ENCODE measurements around the gene CDC45.
"Not testable (repeated sequence)": the region's sequence is repeated elsewhere in the genome, so short reads cannot be mapped to it uniquely, and the experiment has no call there.

CDC45 gene

DNA sequence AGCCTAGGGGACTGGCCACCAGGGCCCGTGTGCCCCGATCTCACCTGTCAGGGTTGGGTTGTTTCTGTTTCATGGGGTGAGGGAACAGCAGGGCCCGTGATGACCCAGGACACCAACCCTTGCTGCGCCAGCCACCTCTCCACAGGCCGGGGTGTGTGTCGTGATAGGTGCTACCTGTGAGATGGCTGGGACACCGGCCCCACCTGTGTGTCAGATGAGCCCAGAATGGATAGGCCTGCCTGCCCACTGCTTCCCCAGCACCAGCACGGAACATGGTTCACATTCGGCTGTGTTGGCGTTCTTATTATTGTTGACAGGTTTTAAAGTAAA is 37.4 kb downstream of the CDC45 start:
- no peak for DNase-seq

DNA sequence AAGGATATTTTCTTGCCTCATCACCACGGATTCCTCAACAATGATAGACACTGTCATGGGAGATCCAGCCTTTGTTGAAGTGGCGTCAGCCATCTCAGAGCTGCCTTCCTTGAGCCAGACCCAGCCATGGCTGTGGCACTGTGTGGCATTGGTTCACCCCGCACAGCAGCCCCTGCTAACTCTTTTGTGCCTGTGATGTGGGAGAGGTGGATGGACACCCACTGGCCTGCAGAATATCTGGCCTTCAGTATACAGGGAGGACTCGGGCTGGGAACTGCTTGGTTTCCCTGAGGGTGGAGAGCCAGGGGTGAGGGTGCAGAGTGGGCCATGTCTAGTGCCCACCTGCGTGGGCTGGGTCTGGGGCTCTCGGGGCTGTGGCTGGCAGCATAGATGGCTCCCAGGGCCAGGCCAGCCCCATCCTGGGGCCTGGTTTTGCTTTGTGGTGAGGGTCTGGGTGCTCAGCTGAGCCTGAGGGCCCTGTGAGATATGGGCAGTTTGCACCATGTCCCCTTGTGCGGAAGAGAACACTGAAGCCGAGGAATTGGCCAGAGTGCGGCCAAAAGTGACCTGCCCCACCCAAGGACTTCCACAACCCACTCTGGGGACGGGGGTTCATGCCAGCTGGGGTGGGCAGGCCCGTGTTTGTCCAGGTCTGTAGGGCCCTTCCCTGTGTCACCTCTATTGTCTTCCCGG is 38.3 kb downstream of the CDC45 start:
- DNase-seq = no peak

- DNase-seq = no peak
Observed at GRCh38 chr22:19518635-19519034, 38.9 kb downstream of the CDC45 start.

DNA sequence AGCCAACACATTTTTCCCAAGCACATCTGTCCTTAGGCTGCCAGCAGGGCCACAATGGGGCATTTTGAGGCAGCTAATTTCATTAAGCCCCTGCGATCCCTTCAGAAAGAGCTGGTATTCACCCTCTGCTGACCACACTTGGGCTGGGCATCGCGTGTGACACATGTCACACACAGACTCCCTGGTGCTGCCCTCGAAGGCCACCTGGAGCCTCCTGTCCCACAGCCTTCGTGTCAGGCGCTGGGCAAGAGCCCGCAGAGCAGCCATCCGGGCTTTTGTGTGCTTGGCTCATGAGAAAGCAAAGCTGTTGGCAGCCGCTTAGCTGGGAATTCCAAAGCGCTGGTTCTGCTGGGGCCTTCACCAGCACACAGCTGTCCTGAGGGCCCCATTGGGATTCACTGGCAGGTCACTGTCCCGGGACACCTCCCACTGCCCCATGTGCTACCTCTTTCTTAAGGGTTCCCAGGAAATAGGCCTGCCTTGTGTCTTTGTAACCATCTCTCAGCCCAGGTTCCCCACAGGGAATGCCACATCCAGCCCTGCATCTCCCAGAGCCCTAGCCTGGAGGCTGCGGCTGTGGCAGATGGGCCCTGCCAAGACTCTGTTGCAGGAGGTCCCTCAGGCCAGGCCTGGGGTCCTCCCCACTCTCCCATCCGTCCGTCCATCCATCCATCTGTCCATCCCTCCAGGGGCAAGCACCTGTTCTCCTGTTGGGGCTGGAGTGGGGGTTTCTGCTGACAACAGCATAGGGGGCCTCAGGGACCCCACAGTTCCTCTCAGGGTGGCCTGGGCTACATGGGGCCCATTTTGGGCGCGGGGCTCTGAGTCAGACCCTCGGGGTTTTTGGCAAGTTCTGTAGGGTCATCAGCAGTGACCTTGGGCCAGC is 39.6 kb downstream of the CDC45 start:
- no peak for DNase-seq

GRCh38 chr22:19520007-19520406 is 40.3 kb downstream of the CDC45 start:
- no peak for DNase-seq

- DNase-seq = no peak
Observed at GRCh38 chr22:19520566-19521305, 41.0 kb downstream of the CDC45 start.

- DNase-seq = peak; percentile 71
Observed at GRCh38 chr22:19522190-19522880, 42.6 kb downstream of the CDC45 start.

DNA sequence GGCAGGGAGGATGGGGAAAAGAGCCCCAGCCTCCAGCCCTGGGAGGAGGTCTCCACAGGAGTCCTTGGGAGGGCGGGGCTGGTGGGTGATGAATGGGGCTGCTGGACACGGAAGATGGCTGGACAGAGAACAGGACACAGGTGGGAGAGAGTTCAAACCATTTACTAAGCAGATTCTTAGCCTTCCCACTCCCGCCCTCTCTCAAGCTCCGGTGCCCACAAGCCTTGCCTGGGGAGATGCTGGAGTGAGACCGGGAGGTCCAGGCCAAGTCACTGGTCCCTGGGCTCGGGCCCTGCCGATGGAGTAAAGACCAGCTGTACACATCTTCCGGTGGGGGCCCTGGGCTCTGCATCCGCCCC is 43.1 kb downstream of the CDC45 start:
- DNase-seq = no peak

- DNase-seq = peak; percentile 33
Observed at GRCh38 chr22:19523240-19524169, 43.8 kb downstream of the CDC45 start.

DNA sequence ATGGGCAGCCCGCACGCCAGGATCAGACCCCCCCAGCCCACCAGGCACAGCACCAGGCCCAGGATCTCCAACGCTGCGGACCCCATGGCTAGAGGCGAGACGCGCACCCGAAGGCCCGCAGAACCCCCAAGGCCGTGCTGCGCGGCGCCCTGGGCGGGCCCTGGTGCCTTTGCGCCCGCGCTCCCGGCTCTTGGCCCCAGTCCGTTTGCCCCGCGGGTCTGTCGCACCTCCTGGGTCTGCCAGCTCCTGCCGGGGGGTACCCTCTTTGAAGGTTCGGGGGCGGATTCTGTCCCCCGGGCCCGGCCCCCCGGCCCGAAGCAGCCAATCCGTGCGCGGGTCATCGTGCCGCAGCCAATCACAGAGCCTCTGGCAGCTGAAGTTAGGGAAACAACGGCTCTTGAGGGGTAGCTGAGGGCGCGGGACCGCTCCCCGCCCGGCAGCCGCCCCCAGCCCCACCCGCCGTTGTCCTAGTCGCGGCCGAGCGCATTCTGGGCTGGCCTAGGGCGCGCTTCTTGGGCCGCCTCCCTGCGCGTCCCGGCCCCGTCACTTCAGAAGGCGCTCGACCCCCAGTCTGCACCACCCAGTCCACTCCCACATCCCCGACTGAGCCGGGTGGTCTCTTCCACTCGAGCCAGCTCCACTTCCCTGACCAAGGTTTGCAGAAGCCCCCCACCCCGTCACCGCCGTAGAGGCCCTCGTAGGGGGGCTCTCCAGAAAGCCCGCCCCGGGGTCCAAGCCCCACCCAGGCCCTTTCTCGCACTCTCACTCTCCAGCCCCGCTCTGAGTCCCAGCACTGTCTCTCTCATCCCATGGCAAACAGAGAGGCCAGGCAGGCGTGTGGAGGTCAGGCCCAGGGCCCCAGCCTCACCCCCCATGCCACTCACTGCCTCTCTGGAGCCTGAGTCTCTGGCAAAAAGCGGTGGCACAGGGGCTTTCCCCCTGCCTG is 44.7 kb downstream of the CDC45 start, which contains the start of gene CLDN5:
Gene CLDN5, minus strand, starts transcription at position 241 of the 946 bp plus-strand sequence. Its CDS starts 155 bp downstream, at position 86.
- peak; percentile 76 for DNase-seq

DNA sequence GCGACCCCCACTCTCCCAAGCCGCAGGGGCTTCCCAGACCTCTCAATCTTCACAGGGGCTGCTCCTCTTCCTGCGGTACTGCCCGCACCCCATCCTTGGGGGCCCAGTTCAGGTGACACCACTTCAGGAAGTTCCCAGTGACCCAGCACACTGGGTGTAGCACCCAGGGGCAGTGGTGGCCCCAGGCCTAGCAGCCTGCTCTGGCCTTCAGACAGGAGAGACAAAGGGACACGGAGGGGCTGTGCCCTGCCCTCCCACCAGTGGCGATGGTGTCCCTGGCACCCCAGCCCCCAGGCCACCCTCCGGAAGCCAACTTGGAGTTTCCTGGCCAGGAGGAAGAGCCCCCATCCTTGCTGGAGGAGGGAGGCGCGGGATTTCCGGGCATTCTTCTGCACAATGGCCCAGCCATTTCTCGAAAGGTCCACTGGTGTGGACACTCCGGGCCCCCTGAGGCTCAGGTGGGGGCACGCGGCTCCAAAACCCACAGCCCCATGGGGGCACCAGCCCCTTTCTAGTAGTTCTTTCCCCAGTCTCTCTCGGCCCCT is 45.5 kb downstream of the CDC45 start:
- no peak for DNase-seq

- no peak for DNase-seq
Observed at GRCh38 chr22:19525666-19526065, 45.9 kb downstream of the CDC45 start.

GRCh38 chr22:19526076-19526701 is 46.5 kb downstream of the CDC45 start:
- DNase-seq = no peak

DNA sequence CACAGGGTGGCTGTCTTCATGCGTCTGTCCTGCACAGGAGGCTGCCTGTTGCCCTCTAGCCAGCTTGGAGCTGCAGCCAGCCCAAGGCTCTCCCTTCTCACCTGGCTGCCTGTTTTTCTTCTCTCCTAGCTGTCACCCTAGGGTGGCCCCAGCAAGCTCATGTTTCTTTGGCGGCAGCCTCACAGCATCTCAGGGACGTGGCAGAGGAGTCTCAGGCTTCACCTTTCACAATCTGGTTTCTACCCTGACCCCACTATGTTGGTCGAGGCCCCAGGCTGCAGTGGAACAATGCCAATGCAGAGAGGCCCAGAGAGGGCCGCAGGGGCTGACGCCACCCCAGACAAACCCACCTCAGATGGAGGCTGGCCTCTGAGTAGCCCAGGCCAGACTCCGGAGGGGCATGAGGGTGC is 47.0 kb downstream of the CDC45 start:
- no peak for DNase-seq

GRCh38 chr22:19527321-19527721 is 47.6 kb downstream of the CDC45 start:
- no peak for DNase-seq

DNA sequence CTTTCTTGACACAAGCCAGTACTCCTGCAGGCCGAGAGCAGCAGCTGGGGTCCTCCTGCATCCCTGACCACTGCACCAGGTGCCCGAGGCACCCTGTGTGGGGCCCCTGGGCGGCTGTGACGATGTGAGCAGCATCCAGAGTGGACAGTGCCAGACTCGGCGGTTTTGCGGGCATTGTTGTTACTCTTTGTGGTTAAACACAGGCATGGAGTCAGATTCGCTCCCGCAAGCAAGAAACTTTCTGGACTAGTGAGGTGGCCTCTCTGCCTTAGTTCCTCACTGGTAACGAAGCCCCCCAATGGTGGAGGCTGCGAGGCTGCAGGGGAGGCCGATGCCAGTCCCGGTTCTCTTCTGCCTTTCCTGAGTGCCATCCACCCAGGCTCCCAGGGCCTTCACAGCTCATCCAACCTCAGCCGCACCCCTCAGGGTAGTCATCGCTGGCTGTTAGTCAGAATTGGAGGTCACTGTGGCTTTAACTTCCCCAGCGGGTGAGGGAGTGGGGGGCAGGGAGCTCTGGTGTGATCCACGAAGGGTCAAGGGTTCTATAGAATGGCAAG is 48.2 kb downstream of the CDC45 start:
- no peak for DNase-seq

GRCh38 chr22:19529811-19530210 is 50.1 kb downstream of the CDC45 start:
- no peak for DNase-seq

DNA sequence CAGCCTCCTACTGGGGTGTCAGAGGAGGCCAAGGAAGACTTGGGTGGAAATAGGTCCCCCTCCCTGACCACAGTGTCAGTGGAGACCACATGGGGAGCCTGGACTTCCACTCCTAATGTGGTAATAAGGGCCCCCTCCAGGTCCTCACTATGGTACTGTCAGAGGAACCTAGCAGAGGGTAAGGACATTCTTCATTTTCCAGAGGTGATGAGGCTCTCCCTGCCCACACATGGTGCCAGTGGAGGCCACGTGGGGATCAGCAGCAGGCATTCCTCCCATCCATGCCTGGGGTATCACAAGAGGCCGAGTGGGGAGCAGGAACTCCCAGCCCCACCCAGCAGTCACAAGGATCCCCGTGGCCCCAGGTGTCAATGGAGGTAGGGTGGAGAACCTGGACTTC is 51.0 kb downstream of the CDC45 start:
- no peak for DNase-seq

DNA sequence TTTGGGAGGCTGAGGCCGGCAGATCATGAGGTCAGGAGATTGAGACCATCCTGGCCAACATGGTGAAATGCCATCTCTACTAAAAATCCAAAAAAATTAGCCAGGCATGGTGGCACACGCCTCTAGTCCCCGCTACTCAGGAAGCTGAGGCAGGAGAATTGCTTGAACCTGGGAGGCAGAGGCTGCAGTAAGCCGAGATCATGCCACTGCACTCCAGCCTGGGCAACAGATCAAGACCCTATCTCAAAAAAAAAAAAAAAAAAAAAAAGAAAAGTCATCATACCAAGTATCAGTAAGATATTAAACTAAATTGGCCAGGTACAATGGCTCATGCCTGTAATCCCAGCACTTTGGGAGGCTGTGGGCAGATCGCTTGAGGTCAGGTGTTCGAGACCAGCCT is 51.6 kb downstream of the CDC45 start:
- DNase-seq = not testable (repeated sequence)
